GM19395 (cell line): Measurements from ENCODE around the gene GPC1.

Experiments used
- ATAC-seq: cut with Tn5 transposase; IDR thresholded peaks from one replicate; pipeline ENCODE4 v1.9.1; 2021; ENCODE audit warnings: mild to moderate bottlenecking, moderate library complexity; ENCODE audit not compliant: unreplicated experiment

Gene GPC1

GRCh38 chr2:240429341-240429871, 6.1 kb upstream of the GPC1 start:
- ATAC-seq: no peak

DNA sequence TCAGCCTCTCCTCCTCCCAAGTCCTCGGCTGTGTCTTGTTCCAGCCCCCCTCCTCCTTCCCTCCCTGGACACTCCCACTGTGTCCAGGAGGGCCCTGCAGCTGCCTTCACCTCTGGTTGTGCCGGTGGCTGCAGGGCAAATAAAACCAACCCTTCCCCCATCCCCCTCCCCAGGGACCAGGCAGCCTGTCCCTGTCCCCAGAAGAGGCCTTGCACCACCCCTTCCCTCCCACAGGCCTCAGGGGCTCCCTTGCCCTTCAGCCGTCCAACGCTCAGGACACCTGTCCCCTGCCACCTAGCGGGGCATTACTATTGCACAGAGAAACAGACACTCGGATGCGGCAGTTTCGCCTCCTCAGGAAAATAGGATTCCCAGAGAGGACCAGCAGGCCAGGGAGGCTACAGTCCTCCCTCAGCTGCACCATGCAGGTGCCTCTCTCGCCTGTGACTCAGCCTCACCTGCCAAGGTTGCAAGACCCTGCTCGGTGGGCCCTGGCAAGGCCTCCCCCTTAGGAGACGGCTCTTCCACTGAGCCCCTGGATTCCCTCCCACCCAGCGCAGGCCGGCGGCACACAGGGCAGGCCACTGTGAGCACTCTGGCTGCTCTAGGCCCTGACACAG, 5.5 kb upstream of the GPC1 start:
- ATAC-seq: no peak

DNA sequence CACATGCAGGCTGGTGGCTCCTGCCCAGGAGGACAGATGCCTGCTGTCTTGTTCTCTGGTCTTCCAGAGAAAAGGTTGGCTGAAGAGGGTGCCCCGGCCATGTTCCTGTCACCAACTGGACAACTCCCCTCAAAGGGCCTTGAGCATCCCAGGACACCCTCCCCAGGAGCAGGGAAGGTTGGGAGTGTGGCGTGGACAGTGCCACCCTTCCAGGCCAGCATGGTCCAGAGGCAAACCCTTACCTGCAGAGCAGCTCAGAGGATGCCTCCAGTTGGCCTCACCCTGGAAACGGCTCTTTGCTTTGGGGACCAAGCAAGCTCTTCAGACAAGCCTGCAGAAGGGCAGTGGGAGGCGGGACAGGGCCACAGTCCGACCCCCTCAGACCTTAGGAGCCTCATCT, 4.9 kb upstream of the GPC1 start:
- ATAC-seq: no peak

- no peak for ATAC-seq
These were observed 4.2 kb upstream of the GPC1 start for GRCh38 chr2:240431271-240431660.

DNA sequence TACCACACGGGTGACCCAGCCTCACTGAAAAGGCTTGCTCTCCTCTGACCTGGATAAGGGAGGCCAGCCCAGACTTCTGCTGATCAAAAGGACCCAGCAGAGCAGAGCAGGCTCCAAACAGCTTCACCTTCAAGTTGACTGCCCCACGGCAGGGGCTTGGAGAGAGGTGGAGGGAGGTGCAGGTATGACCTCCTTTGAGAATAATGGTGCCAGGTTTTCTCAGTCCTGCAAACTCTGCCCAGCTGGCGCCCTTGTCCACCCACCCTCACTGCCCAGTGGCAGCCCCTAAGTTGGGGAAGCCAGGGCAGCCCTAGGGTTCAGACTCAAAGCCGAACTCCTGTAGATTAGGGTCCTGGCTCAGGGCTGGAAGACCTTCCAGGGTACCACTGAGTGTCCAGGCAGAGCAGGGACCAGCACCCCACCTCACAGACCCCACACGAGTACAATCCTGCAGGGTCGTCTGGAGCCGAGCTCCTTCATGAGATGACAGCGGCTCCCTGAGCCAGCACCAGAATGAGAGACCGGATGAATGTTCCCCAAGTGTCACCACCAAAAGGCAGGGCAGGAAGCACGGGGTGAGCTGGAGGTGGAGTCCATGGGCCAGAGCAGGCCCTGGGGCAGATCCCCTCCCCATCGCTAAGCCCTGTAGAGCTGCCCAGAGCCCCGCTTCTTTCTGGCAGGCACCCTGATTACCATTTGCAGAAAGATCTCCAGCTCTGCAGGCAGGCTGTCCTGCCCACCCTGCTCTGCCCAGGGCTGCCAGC, 3.6 kb upstream of the GPC1 start:
- no peak for ATAC-seq

GRCh38 chr2:240432430-240432819, 3.0 kb upstream of the GPC1 start:
- no peak for ATAC-seq

DNA sequence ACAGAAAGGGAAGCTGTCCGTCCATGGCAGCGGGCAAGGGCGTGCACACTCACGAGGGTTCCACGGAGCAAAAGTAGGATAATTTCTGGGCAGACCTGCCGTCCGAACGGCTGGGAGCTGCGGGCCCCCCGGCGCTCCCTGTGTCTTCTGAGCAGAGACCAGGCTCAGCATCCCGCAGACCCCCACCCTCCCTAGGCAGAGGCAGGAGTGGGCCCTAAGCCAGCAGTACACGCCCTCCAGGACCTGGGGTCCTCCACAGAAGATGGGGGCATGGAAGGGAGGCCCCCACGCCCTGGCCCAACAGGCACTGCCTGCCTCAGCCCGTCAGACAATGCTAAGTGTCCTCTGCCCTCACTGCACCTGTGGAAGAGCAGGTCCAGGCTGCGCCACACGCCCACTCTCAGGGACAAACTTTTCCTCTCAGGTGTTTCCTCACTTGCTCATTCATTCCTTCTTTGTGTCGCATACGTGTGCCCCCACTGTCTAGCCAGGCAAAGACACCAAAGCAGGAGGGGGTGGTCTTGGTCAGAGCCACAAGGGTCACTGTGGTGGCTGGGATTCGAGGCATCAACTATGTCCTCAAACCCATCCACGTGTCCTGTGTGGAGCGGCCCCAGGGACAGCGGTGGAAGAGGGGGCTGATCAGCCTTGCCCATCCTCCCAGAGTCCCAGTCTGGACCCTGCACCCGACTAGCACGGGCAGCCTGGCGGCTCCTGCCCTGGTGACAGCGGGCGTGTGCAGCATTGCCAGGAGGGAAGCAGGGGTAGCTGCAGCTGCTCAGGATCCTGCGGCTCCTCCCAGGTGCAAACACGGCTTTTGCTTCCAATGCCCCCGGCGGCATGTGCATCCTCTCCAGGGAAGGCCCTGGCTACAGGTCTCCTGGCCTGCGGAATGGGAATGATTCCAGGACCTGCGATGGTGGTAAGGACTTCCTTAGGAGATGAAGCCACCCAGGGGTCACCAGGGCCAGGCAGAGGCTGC, 2.4 kb upstream of the GPC1 start:
- ATAC-seq: no peak

DNA sequence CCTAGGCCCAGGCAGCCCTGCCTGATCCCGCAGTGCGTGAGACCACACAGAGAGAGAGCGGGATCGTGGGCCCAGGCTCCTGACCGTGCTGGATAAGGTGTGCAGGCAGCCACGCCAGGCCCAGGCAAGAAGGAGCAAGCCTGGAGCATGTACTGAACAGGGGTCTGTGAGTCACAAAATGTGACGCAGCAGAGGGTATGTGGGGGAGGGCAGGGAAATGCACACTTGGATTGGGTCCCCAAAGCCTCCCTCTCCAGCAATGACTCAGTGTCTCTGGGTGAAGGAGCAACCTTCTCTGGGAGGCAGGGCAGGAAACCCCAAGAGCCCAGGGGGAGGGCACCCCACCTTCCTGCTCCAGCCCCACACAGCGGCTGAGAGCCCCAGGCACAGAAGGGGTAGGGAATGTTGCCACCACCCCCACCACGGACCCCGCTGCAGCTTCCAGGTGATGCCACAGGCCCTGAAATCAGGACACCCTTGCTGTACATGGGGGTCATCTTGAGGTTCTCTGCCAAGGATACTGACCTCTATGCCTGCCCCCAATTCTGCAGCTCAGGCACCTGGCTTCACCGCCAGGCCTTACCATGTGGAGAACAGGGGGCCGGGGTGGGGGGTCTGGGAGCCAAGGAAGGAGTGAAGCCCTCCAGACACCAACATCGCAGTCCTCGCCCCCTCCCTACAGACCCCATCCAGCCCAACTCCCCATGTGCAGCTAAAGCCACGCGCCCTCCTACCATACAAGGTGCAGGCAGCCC, 1.3 kb upstream of the GPC1 start:
- no peak for ATAC-seq

DNA sequence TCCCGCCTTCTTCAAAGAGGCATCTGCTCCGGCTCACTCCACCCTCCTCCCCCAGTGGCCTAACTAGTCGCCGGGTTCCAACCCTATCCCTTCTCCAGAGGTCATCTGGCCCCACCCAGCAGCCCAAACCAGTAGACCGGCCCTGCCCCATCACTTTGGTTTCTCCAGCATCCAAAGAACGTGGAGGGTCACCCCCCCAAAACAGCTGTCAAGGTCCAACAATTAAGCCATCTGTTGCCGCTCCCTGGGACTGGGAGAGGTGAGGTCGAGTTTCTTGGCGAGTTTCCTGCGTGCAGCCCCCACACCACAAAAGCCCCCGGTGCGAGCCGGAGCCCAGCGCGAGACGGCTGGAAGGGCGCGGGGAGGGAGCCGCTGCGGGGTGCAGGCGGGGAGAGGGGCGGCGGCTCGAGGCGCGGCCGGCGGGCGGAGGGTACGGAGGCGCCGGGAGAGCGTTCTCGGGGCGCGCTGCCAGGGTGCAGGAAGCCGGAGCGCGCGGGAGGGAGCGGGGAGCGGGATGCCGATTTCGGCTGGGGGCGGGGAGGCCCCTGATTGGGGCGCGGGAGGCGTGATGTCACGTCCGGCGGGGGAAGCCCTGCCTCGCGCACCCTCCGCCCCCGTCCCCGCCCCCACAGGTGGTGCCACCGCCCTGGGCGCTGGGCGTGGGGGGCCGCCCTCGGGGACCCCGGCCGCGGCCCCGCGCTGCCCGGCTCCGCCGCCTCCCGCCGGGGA, 571 bp upstream of the GPC1 start:
- ATAC-seq: peak; percentile 55

DNA sequence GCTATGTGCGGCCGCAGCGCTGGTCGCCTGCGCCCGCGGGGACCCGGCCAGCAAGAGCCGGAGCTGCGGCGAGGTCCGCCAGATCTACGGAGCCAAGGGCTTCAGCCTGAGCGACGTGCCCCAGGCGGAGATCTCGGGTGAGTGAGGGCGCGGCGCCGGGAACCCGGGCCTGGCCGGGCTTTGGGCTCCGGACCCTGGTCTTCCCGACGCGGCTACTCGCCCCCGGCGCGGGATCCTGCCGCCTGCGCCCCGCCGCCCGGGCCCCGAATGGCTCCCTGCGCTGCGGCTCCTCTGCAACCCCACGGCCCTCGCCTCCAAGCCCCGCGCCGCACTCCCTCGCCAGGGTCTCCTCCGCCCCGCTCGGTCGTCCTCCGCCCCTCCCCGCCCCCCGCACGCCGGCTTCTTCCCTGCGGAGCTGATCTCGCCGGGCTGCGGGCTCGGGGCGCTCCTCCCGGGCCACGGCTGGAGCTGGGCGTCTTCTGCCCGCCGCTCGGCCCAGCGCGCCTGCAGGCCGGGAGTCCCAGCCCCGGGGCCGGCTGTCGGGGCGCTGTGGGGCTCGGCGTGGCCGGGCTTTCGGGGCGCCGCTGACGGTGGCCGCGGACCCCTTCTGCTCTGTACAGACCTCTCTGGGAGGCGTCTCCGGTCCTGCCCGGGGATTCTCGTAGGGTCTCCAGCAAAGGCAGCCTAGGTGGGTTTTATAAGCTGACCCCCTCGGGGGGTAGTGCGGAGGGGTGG, 652 bp downstream of the GPC1 start:
- ATAC-seq: no peak

GRCh38 chr2:240436683-240437550, 1.5 kb downstream of the GPC1 start:
- no peak for ATAC-seq

- ATAC-seq: no peak
These were observed 2.0 kb downstream of the GPC1 start for GRCh38 chr2:240437551-240437860.

DNA sequence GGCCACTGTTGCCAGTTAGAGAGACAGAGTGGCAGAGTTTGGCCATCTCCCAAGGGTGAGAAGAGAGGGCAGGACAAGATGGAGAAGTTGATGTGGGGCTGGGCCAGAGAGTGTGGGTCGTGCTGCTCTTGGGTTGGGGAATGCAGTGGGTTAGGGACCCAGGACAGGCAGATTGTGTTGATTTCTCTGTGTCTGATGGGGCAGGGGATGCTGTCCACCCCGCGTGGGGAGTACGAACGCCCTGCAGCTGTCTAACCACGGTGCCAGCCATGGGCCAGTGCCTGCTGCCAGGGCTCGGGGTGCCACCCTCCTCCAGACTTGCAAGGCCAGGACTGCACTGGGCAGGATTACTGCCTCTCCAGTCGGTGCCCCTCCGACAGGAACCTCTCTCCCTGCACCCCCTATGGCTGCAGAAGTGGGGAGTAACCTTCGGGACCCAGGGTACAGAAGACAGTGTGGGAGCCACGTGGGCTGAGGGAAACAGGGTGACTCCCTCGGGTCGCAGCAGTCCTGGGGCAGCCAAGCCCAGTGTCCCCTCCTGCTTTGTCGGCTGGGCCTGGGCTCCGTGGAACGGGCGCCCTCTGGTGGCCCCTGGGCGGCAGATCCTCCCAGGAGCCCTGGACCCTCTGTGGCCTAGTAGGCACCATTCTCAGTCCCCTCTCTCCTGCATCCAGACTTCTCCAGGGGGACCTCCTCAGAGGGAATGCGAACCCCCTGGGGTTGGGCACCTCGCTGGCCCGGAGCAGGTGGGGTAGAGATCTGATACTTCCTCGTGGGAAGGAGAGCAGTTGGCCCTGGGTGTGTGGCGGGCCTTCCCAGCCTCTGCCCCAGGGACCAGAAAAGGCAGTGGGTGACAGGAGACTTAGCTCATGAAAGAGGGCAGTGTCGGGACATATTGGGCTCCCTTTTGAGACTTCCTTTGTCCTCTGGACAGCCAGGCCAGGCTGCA, 2.7 kb downstream of the GPC1 start:
- ATAC-seq: no peak

DNA sequence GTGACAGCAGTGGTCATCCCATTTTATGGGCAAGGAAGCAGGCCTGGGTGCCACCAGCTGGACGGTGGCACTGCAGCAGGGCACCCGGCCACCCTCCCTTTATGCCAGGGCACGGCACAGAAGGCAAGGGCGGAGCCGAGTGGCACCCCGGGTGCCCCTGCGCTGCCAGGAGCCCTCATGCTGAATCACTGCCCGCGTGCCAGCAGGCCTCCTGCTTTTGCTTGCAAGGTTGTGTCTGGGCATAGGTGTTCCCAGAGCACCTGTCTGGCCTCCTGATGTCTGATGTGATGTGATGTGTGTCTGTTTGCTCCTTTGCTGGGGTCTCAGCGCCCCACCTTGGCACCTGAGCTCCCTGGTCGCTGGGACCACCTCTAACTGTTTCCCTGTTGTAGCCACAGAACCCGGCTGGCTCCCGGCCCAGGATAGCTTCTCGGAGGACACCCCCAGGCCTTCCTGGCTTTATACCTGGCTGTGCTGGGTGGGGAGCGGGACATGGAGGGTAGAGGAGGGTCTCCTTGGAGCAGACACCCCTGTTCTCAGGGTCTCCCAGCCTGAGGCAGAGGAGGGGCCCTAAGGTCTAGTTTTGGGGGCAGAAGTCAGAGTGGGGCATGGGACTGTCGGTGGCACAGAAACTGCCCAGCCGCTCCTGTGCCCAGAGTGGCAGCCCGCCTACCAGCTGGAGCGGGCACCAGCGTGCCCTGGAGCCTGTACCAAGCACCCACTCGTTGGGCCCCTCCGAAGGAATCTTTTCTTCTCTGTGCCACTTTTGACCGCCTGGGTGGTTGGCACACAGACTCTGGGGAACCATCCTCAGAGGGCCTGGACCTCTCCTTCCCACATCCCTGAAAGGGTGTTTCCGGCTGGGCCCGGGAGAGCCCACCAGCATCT, 3.6 kb downstream of the GPC1 start:
- no peak for ATAC-seq

GRCh38 chr2:240439698-240440151, 4.3 kb downstream of the GPC1 start:
- ATAC-seq: no peak

DNA sequence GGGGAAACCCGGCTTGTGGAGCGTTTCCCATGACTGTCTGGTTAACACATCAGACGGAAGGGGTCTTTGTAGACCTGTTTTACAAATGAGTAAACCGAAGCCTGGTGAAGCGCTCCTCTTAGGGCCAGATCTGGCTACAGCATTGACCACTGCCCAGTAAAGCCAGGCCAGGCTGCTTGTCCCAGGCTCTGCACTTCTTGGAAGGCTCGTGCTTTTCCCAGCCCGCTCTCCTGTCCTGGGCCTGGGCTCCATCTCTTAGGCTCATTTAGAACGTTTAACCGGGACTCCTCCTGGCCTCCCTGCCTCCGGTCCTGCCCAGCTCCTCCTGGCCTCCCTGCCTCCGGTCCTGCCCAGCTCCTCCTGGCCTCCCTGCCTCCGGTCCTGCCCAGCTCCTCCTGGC, 4.8 kb downstream of the GPC1 start:
- ATAC-seq: no peak
